H1 (cell line): ENCODE data around the gene SLC25A42. TPM values are rescaled to one million over a fixed set of nuclear protein-coding genes. Genes with fewer than 3 reads are reported as not detected.

Experiments
- CTCF ChIA-PET: fragments of 300-600 bp; sonication (Branson Sonifier 250); formaldehyde crosslinking; loops from one replicate; lab custom pipeline; 2021; ENCODE audit not compliant: partially characterized antibody; lab: Charles Lee
- POLR2A ChIA-PET: fragments of 300-600 bp; sonication (Branson Sonifier 250); formaldehyde crosslinking; loops from one replicate; lab custom pipeline; 2021; ENCODE audit warnings: inconsistent platforms; ENCODE audit not compliant: partially characterized antibody; lab: Charles Lee
- DNase-seq, 2 experiments: peaks; one replicate each; pipeline versions ENCODE4 v3.0.0 to v3.0.0-alpha.2; 2010 to 2022; ENCODE audit warnings: low spot score in 2 of 2, low read depth in 1 of 2, mixed read lengths in 1 of 2
- FAIRE-seq: peaks from 2 replicates; lab custom pipeline; 2011; peaks lifted over from hg19 to GRCh38; lab: Jason Lieb, UNC
- H2AFZ ChIP-seq: 2 replicates; pipeline ENCODE4 v1.8.1; 2012; ENCODE audit warnings: low read length, inconsistent platforms
- H2AK5ac ChIP-seq: 2 replicates; pipeline ENCODE4 v1.6.1; 2013; ENCODE audit warnings: low read depth, low read length
- H2BK120ac ChIP-seq: replicated peaks from 2 replicates; pipeline ENCODE3; 2013; ENCODE audit warnings: low read depth, low read length, inconsistent platforms
- H2BK12ac ChIP-seq: 2 replicates; pipeline ENCODE4 v1.6.1; 2013; ENCODE audit warnings: low read depth, low read length
- H2BK15ac ChIP-seq: 2 replicates; pipeline ENCODE4 v1.6.1; 2013; ENCODE audit warnings: low read length
- H2BK20ac ChIP-seq: 2 replicates; pipeline ENCODE4 v1.6.1; 2013; ENCODE audit warnings: low read length
- H2BK5ac ChIP-seq: 2 replicates; pipeline ENCODE4 v1.6.1; 2013; ENCODE audit warnings: low read depth, low read length
- H3K14ac ChIP-seq: 2 replicates; pipeline ENCODE4 v1.6.1; 2013; ENCODE audit warnings: inconsistent platforms; ENCODE audit not compliant: insufficient read length
- H3K18ac ChIP-seq: 2 replicates; pipeline ENCODE4 v1.6.1; 2013; ENCODE audit warnings: low read length; ENCODE audit errors: extremely low read depth
- H3K23ac ChIP-seq: 2 replicates; pipeline ENCODE4 v1.6.1; 2013; ENCODE audit warnings: inconsistent platforms; ENCODE audit not compliant: insufficient read length
- H3K23me2 ChIP-seq: 2 replicates; pipeline ENCODE4 v1.6.1; 2013; ENCODE audit warnings: low read depth, low read length
- H3K27ac ChIP-seq: 2 replicates; pipeline ENCODE4 v1.6.1; 2011; ENCODE audit warnings: low read depth, low read length, inconsistent platforms
- H3K27me3 ChIP-seq, 4 experiments: replicated peaks in 1 of 4; 1 replicate in 1 of 4; 2 replicates in 3 of 4; pipeline versions ENCODE4 v1.6.1 to v1.8.1; 2011 to 2013; ENCODE audit warnings: low read length in 3 of 4, mild to moderate bottlenecking in 3 of 4, inconsistent platforms in 2 of 4, mixed read lengths in 2 of 4, moderate library complexity in 1 of 4; ENCODE audit not compliant: control insufficient read depth in 3 of 4, insufficient read depth in 3 of 4; ENCODE audit errors: extremely low read depth in 1 of 4
- H3K36me3 ChIP-seq, 4 experiments: 2 replicates each; pipeline versions ENCODE4 v1.6.1 to v1.8.1; 2011 to 2013; ENCODE audit warnings: mild to moderate bottlenecking in 4 of 4, low read length in 3 of 4, moderate library complexity in 2 of 4, control low read depth in 1 of 4, inconsistent platforms in 1 of 4; ENCODE audit not compliant: insufficient read depth in 4 of 4, control insufficient read depth in 2 of 4
- H3K4ac ChIP-seq: replicated peaks from 2 replicates; pipeline ENCODE3; 2013; ENCODE audit warnings: low read length, low read depth, mixed read lengths, inconsistent platforms; ENCODE audit not compliant: insufficient read length
- H3K4me1 ChIP-seq, 4 experiments: replicated peaks in 1 of 4; 1 replicate in 1 of 4; 2 replicates in 3 of 4; pipeline versions ENCODE4 v1.6.1 to v1.8.1; 2011 to 2013; ENCODE audit warnings: low read length in 3 of 4, inconsistent platforms in 2 of 4, mixed read lengths in 1 of 4; ENCODE audit not compliant: insufficient read depth in 4 of 4, control insufficient read depth in 3 of 4
- H3K4me2 ChIP-seq, 2 experiments: 2 replicates each; pipeline versions ENCODE4 v1.6.1 to v1.8.1; 2011 to 2013; ENCODE audit warnings: low read depth in 2 of 2, low read length in 2 of 2, control low read depth in 1 of 2, inconsistent platforms in 1 of 2, mild to moderate bottlenecking in 1 of 2; ENCODE audit not compliant: insufficient read depth in 1 of 2
- H3K4me3 ChIP-seq, 4 experiments: fragments of 200-600, 300-600 bp in 1 of 4; sonication (generic), shearing (Covaris generic), sonication (Bioruptor Twin) in 1 of 4; 2 replicates each; pipeline versions ENCODE4 v1.5.1 to v1.8.1; 2011 to 2016; ENCODE audit warnings: low read length in 4 of 4, low read depth in 3 of 4, control low read depth in 2 of 4, inconsistent platforms in 2 of 4, mild to moderate bottlenecking in 2 of 4, mixed read lengths in 1 of 4, moderate library complexity in 1 of 4; ENCODE audit not compliant: insufficient read depth in 2 of 4; ENCODE audit errors: extremely low read depth in 1 of 4
- H3K56ac ChIP-seq: replicated peaks from 2 replicates; pipeline ENCODE3; 2013; ENCODE audit warnings: low read depth, mild to moderate bottlenecking, mixed read lengths, low read length, inconsistent platforms; ENCODE audit not compliant: insufficient read length
- H3K79me1 ChIP-seq: 2 replicates; pipeline ENCODE4 v1.6.1; 2013; ENCODE audit warnings: low read depth, low read length, control low read depth
- H3K79me2 ChIP-seq, 2 experiments: 2 replicates each; pipeline versions ENCODE4 v1.6.1 to v1.8.1; 2012 to 2013; ENCODE audit warnings: low read length in 2 of 2, mild to moderate bottlenecking in 2 of 2, inconsistent platforms in 1 of 2; ENCODE audit not compliant: insufficient read depth in 2 of 2, control insufficient read depth in 1 of 2
- H3K9ac ChIP-seq, 4 experiments: replicated peaks in 1 of 4; 1 replicate in 1 of 4; 2 replicates in 3 of 4; pipeline versions ENCODE4 v1.6.1 to v1.8.1; 2011 to 2013; ENCODE audit warnings: low read depth in 3 of 4, low read length in 3 of 4, control low read depth in 2 of 4, mild to moderate bottlenecking in 2 of 4, moderate library complexity in 2 of 4, inconsistent platforms in 1 of 4; ENCODE audit errors: extremely low read depth in 1 of 4
- H3K9me3 ChIP-seq, 2 experiments: 2 replicates each; pipeline versions ENCODE4 v1.6.1 to v1.8.1; 2012 to 2013; ENCODE audit warnings: mild to moderate bottlenecking in 2 of 2, moderate library complexity in 2 of 2, control low read depth in 1 of 2, inconsistent platforms in 1 of 2, low read depth in 1 of 2, low read length in 1 of 2, mixed read lengths in 1 of 2; ENCODE audit not compliant: insufficient read depth in 2 of 2
- H4K20me1 ChIP-seq, 2 experiments: replicated peaks in 1 of 2; 2 replicates each; pipeline versions ENCODE3 to v1.8.1; 2011 to 2013; ENCODE audit warnings: inconsistent platforms in 2 of 2, low read length in 2 of 2, mild to moderate bottlenecking in 1 of 2; ENCODE audit not compliant: insufficient read depth in 2 of 2, control insufficient read depth in 1 of 2
- H4K5ac ChIP-seq: 2 replicates; pipeline ENCODE4 v1.6.1; 2013; ENCODE audit warnings: low read length, low read depth, mixed read lengths, inconsistent platforms; ENCODE audit not compliant: insufficient read length
- H4K8ac ChIP-seq: 2 replicates; pipeline ENCODE4 v1.8.0; 2013; ENCODE audit warnings: mild to moderate bottlenecking, moderate library complexity, low read length, inconsistent platforms; ENCODE audit not compliant: insufficient read depth; ENCODE audit errors: extremely low read depth
- H4K91ac ChIP-seq: replicated peaks from 2 replicates; pipeline ENCODE3; 2013; ENCODE audit warnings: low read length, mixed read lengths, inconsistent platforms; ENCODE audit not compliant: insufficient read length
- ASH2L ChIP-seq: fragments of 200-600, 300-600 bp; sonication (generic); IDR thresholded peaks from one replicate; pipeline ENCODE4 v1.7.1; 2017; ENCODE audit warnings: low read length
- BACH1 ChIP-seq: IDR thresholded peaks from 2 replicates; pipeline ENCODE4 v1.6.1; 2012; ENCODE audit warnings: low read length, improper control_type of control experiment
- CHD2 ChIP-seq: IDR thresholded peaks from 2 replicates; pipeline ENCODE4 v1.6.1; 2012; ENCODE audit warnings: low read length, improper control_type of control experiment
- E2F6 ChIP-seq: IDR thresholded peaks from 2 replicates; pipeline ENCODE4 v1.6.1; 2012; ENCODE audit warnings: inconsistent platforms
- EGR1 ChIP-seq: IDR thresholded peaks from 2 replicates; pipeline ENCODE4 v1.6.1; 2011; ENCODE audit warnings: low read depth, low read length, borderline replicate concordance
- NANOG ChIP-seq: IDR thresholded peaks from 2 replicates; pipeline ENCODE4 v1.6.1; 2011; ENCODE audit warnings: low read length, low read depth, mild to moderate bottlenecking, inconsistent platforms; ENCODE audit not compliant: insufficient read depth, poor library complexity, severe bottlenecking
- SIN3A ChIP-seq, 2 experiments: IDR thresholded peaks in 1 of 2; conservative IDR thresholded peaks in 1 of 2; 2 replicates each; pipeline ENCODE4 v1.6.1; 2011 to 2012; ENCODE audit warnings: low read length in 2 of 2, improper control_type of control experiment in 1 of 2, low read depth in 1 of 2, mild to moderate bottlenecking in 1 of 2
- TAF7 ChIP-seq: optimal IDR thresholded peaks from 2 replicates; pipeline ENCODE3; 2011; ENCODE audit warnings: low read depth, mild to moderate bottlenecking, inconsistent platforms, low read length, moderate library complexity, borderline replicate concordance
- TCF12 ChIP-seq: IDR thresholded peaks from 2 replicates; pipeline ENCODE4 v1.6.1; 2011; ENCODE audit warnings: low read depth, mild to moderate bottlenecking, low read length
- WGBS, 2 experiments: shearing (Covaris generic) in 1 of 2; methylation state at CpG; one replicate each; pipeline versions ENCODE4 v1.1.6 to v1.1.7; 2013 to 2015; ENCODE audit warnings: low lambda C conversion rate in 2 of 2, mixed read lengths in 2 of 2, inconsistent platforms in 1 of 2, low coverage in 1 of 2, missing lambda C conversion rate in 1 of 2; ENCODE audit not compliant: insufficient replicate concordance in 2 of 2, insufficient coverage in 1 of 2, insufficient read length in 1 of 2; ENCODE audit errors: extremely low coverage in 1 of 2, missing lambda C conversion rate in 1 of 2; 5-methylcytosine and 5-hydroxymethylcytosine counted together
- polyA plus RNA-seq, 7 experiments: library from polyadenylated mRNA; depleted of rRNA in 3 of 7; stranded (reverse) in 5 of 7; unstranded in 2 of 7; fragments of >200 nt in 5 of 7; fragments of 200-250 nt in 2 of 7; gene quantifications; 1 replicate in 5 of 7; 2 replicates in 1 of 7; 4 replicates in 1 of 7; pipeline versions ENCODE4 v1.2.1 to v1.2.3, GENCODE V29; 2011 to 2013; ENCODE audit warnings: missing spikeins in 2 of 7, mixed read lengths in 2 of 7
- total RNA-seq: library from RNA; stranded (reverse); fragmentation: NEBNext Ultra II Directional; extraction: Animal tissue kit (Norgen Biotek cat#: 25700); gene quantifications from 2 replicates; pipeline ENCODE4 v1.2.1, GENCODE V29; 2021
- TF ChIP-seq, protein P1 (sequence below): IDR thresholded peaks from 2 replicates; pipeline ENCODE4 v1.6.1; 2012; ENCODE audit warnings: inconsistent platforms

SLC25A42 gene
- total and polyA plus RNA-seq, 2 of the 8 experiments (the other 6 are each of a cell fraction or from before 2014, with no cell fraction given) = 5.9 to 6.2 TPM

- H3K23me2 ChIP-seq = no peaks in the 10 kb centered on the region; the same call in 1 of the 2 replicates
- H3K9me3 ChIP-seq = no peaks in the 10 kb centered on the region
- H2BK15ac ChIP-seq = no peak overlapping the region
- no peak overlapping the region for H3K27ac ChIP-seq
- no peak overlapping the region for H4K91ac ChIP-seq
- FAIRE-seq = no peak
- DNase-seq = no peak
- H3K4me3 ChIP-seq = no peak overlapping the region
- no peak overlapping the region for H4K5ac ChIP-seq
- POLR2A ChIA-PET = interaction anchor here (1.0 kb wide), 1 partner anchor 9 kb away, joined by 3 read pairs; no protein-coding TSS in a partner anchor
- no peak overlapping the region for H3K4me2 ChIP-seq
- TF ChIP-seq TAF7 = no peak
- TF ChIP-seq SIN3A (conservative IDR thresholded peaks at IDR 0.05 in 1 of 2, IDR thresholded peaks at IDR 0.05 in 1 of 2; ENCODE audit: low read depth in 1 of 2, low read length in 2 of 2) = no peak
- TF ChIP-seq ASH2L = no peak
- TF ChIP-seq E2F6 = no peak
- no peak for TF ChIP-seq NANOG
- TF ChIP-seq CHD2 = no peak
- TF ChIP-seq, protein P1, sequence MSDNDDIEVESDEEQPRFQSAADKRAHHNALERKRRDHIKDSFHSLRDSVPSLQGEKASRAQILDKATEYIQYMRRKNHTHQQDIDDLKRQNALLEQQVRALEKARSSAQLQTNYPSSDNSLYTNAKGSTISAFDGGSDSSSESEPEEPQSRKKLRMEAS = no peak
- no peak for TF ChIP-seq TCF12
- no peak for TF ChIP-seq BACH1
- no peak for TF ChIP-seq EGR1
- H3K79me1 ChIP-seq = no peaks in the 10 kb centered on the region
- peaks cover 0 to 2% of the 10 kb centered on the region in 2 experiments for H4K20me1 ChIP-seq
- no peak overlapping the region for H2BK120ac ChIP-seq
- H4K8ac ChIP-seq = no peak overlapping the region
- H3K14ac ChIP-seq = no peak overlapping the region
- H3K4me1 ChIP-seq = no peaks in the 10 kb centered on the region
- H2BK20ac ChIP-seq = no peak overlapping the region
- no peak overlapping the region for H3K23ac ChIP-seq
- no peak overlapping the region for H2BK12ac ChIP-seq
- H3K18ac ChIP-seq = no peak overlapping the region
- no peak overlapping the region for H3K4ac ChIP-seq
- no peak overlapping the region for H3K9ac ChIP-seq
- H3K56ac ChIP-seq = no peak overlapping the region
- H2BK5ac ChIP-seq = no peak overlapping the region
- CTCF ChIA-PET = interaction anchor here (0.8 to 1.1 kb wide), 2 partner anchors 17 to 19 kb away, joined by 3 to 4 read pairs; no protein-coding TSS in a partner anchor
- WGBS, 2 experiments = 90% methylated on average over 8 of the region's 8 CpGs; no CpG with 5 or more reads in 1 of the 2 experiments
- H3K79me2 ChIP-seq = no peaks in the 10 kb centered on the region
- no peak overlapping the region for H2AFZ ChIP-seq
- peaks cover 0 to 47% (median 28%) of the 10 kb centered on the region in 4 experiments; a peak in 5 of 7 replicates for H3K27me3 ChIP-seq
- H3K36me3 ChIP-seq = no peaks in the 10 kb centered on the region
- no peak overlapping the region for H2AK5ac ChIP-seq
Observed at GRCh38 chr19:19071897-19072296, 8.1 kb downstream of the SLC25A42 start.
